OCI-LY3 (cell line): ENCODE measurements around the gene C10orf71.

Experiments used
- H2AFZ ChIP-seq: fragments of 200-600, 300-600 bp; shearing (Covaris generic); 2 replicates; pipeline ENCODE4 v1.6.0; 2014; ENCODE audit warnings: antibody characterized with exemption, low read depth, low read length
- H3K27ac ChIP-seq: fragments of 200-600, 300-600 bp; sonication (generic); 2 replicates; pipeline ENCODE4 v1.5.1; 2014; ENCODE audit warnings: mild to moderate bottlenecking, low read length, moderate library complexity, mixed read lengths
- H3K27me3 ChIP-seq: fragments of 200-600, 300-600 bp; sonication (generic); 2 replicates; pipeline ENCODE4 v1.6.1; 2014; ENCODE audit warnings: low read depth, low read length, mixed read lengths
- H3K36me3 ChIP-seq: fragments of 200-600, 300-600 bp; sonication (generic); replicated peaks from 2 replicates; pipeline ENCODE3; 2014; ENCODE audit warnings: low read depth, low read length, mixed read lengths
- H3K4me1 ChIP-seq: fragments of 300-600, 200-600 bp; sonication (generic); 2 replicates; pipeline ENCODE4 v1.6.1; 2014; ENCODE audit warnings: low read length, mixed read lengths
- H3K4me2 ChIP-seq: fragments of 200-600, 300-600 bp; sonication (generic); 2 replicates; pipeline ENCODE4 v1.6.1; 2014; ENCODE audit warnings: low read length, mixed read lengths
- H3K4me3 ChIP-seq: fragments of 300-600, 200-600 bp; sonication (generic); 2 replicates; pipeline ENCODE4 v1.5.1; 2014; ENCODE audit warnings: antibody characterized with exemption, mild to moderate bottlenecking, low read length, moderate library complexity
- H3K79me2 ChIP-seq: fragments of 300-600, 200-600 bp; shearing (Covaris generic); 2 replicates; pipeline ENCODE4 v1.6.1; 2014; ENCODE audit warnings: mild to moderate bottlenecking, low read length, mixed read lengths
- H3K9ac ChIP-seq: fragments of 300-600, 200-600 bp; shearing (Covaris generic); 2 replicates; pipeline ENCODE4 v1.6.0; 2014; ENCODE audit warnings: mild to moderate bottlenecking, low read length, moderate library complexity
- H3K9me3 ChIP-seq: fragments of 200-600, 300-600 bp; shearing (Covaris generic); 2 replicates; pipeline ENCODE4 v1.6.1; 2014; ENCODE audit warnings: low read length, mixed read lengths; ENCODE audit not compliant: insufficient read depth
- H4K20me1 ChIP-seq: fragments of 200-600, 300-600 bp; sonication (generic); 2 replicates; pipeline ENCODE4 v1.6.1; 2016; ENCODE audit warnings: low read length, mixed read lengths; ENCODE audit not compliant: insufficient read depth
- CTCF ChIP-seq: fragments of 200-600, 300-600 bp; sonication (generic); IDR thresholded peaks from 2 replicates; pipeline ENCODE4 v1.5.1; 2014; ENCODE audit warnings: antibody characterized with exemption, low read length, low read depth
- EZH2phosphoT487 ChIP-seq: fragments of 200-600 bp; shearing (Covaris generic); IDR thresholded peaks from 2 replicates; pipeline ENCODE4 v1.6.1; 2018; ENCODE audit warnings: antibody characterized with exemption, mixed run types, low read depth

The C10orf71 gene

GRCh38 chr10:49364051-49364450, 65.1 kb downstream of the C10orf71 start:
- no peak overlapping the region for H3K9ac ChIP-seq
- H3K79me2 ChIP-seq: no peaks in the 10 kb centered on the region
- H3K9me3 ChIP-seq: no peaks in the 10 kb centered on the region
- no peak overlapping the region for H3K27ac ChIP-seq
- H3K27me3 ChIP-seq: peaks cover 54% of the 10 kb centered on the region
- no peak overlapping the region for H3K4me3 ChIP-seq
- no peak overlapping the region for H3K4me2 ChIP-seq
- no peak for TF ChIP-seq EZH2phosphoT487
- TF ChIP-seq CTCF: no peak
- H3K4me1 ChIP-seq: peaks cover 18% of the 10 kb centered on the region
- H2AFZ ChIP-seq: no peak overlapping the region
- H3K36me3 ChIP-seq: no peaks in the 10 kb centered on the region
- H4K20me1 ChIP-seq: no peaks in the 10 kb centered on the region

GRCh38 chr10:49364747-49365146, 65.8 kb downstream of the C10orf71 start:
- no peak overlapping the region for H3K4me2 ChIP-seq
- H3K9me3 ChIP-seq: no peaks in the 10 kb centered on the region
- H3K4me3 ChIP-seq: no peak overlapping the region
- H3K36me3 ChIP-seq: no peaks in the 10 kb centered on the region
- no peak overlapping the region for H2AFZ ChIP-seq
- H4K20me1 ChIP-seq: no peaks in the 10 kb centered on the region
- H3K79me2 ChIP-seq: no peaks in the 10 kb centered on the region
- no peak for TF ChIP-seq EZH2phosphoT487
- no peak for TF ChIP-seq CTCF
- no peak overlapping the region for H3K27ac ChIP-seq
- H3K27me3 ChIP-seq: peaks cover 48% of the 10 kb centered on the region
- H3K4me1 ChIP-seq: peaks cover 18% of the 10 kb centered on the region
- no peak overlapping the region for H3K9ac ChIP-seq

- no peaks in the 10 kb centered on the region for H3K9me3 ChIP-seq
- peaks cover 18% of the 10 kb centered on the region for H3K4me1 ChIP-seq
- no peak overlapping the region for H3K9ac ChIP-seq
- H3K36me3 ChIP-seq: no peaks in the 10 kb centered on the region
- no peak overlapping the region for H3K4me3 ChIP-seq
- H3K27me3 ChIP-seq: peaks cover 43% of the 10 kb centered on the region
- H4K20me1 ChIP-seq: no peaks in the 10 kb centered on the region
- H2AFZ ChIP-seq: no peak overlapping the region
- no peak overlapping the region for H3K4me2 ChIP-seq
- H3K79me2 ChIP-seq: no peaks in the 10 kb centered on the region
- H3K27ac ChIP-seq: no peak overlapping the region
- no peak for TF ChIP-seq EZH2phosphoT487
- no peak for TF ChIP-seq CTCF
Measured at GRCh38 chr10:49365275-49365674, 66.3 kb downstream of the C10orf71 start.

GRCh38 chr10:49365675-49366415, 66.9 kb downstream of the C10orf71 start:
- peaks cover 37% of the 10 kb centered on the region for H3K27me3 ChIP-seq
- H3K79me2 ChIP-seq: no peaks in the 10 kb centered on the region
- H2AFZ ChIP-seq: no peak overlapping the region
- H3K4me1 ChIP-seq: peaks cover 18% of the 10 kb centered on the region
- no peak overlapping the region for H3K4me2 ChIP-seq
- H3K9me3 ChIP-seq: no peaks in the 10 kb centered on the region
- H3K27ac ChIP-seq: no peak overlapping the region
- TF ChIP-seq EZH2phosphoT487 (no peak), CTCF (no peak)
- no peak overlapping the region for H3K4me3 ChIP-seq
- H4K20me1 ChIP-seq: no peaks in the 10 kb centered on the region
- H3K9ac ChIP-seq: no peak overlapping the region
- H3K36me3 ChIP-seq: no peaks in the 10 kb centered on the region
